Ectodermal cell (in vitro differentiated cells): ENCODE measurements around the gene P2RY8.
"Not testable (repeated sequence)": the region's sequence is repeated elsewhere in the genome, so short reads cannot be mapped to it uniquely, and the experiment has no call there.

Source experiments
- H3K27ac ChIP-seq: 2 replicates; pipeline ENCODE4 v1.7.0; 2013; ENCODE audit warnings: mild to moderate bottlenecking, low read depth, low read length; ENCODE audit not compliant: insufficient read depth, poor library complexity, severe bottlenecking
- H3K27me3 ChIP-seq: 2 replicates; pipeline ENCODE4 v1.7.0; 2013; ENCODE audit warnings: mild to moderate bottlenecking, low read length; ENCODE audit not compliant: insufficient read depth, control insufficient read depth, poor library complexity, severe bottlenecking
- H3K36me3 ChIP-seq: one replicate; pipeline ENCODE4 v1.7.0; 2013; ENCODE audit warnings: low read length; ENCODE audit not compliant: control insufficient read depth, insufficient read depth
- H3K4me1 ChIP-seq: one replicate; pipeline ENCODE4 v1.7.0; 2013; ENCODE audit warnings: low read length; ENCODE audit not compliant: control insufficient read depth, insufficient read depth
- H3K4me3 ChIP-seq: 2 replicates; pipeline ENCODE4 v1.7.0; 2013; ENCODE audit warnings: low read depth, low read length, control low read depth; ENCODE audit not compliant: insufficient read depth
- H3K9me3 ChIP-seq: 2 replicates; pipeline ENCODE4 v1.7.0; 2013; ENCODE audit warnings: mild to moderate bottlenecking, low read length, moderate library complexity; ENCODE audit not compliant: control insufficient read depth
- WGBS, 2 experiments: methylation state at CpG; one replicate each; pipeline ENCODE4 v1.1.7; 2013; ENCODE audit warnings: missing lambda C conversion rate in 2 of 2; 5-methylcytosine and 5-hydroxymethylcytosine counted together

Gene P2RY8

DNA sequence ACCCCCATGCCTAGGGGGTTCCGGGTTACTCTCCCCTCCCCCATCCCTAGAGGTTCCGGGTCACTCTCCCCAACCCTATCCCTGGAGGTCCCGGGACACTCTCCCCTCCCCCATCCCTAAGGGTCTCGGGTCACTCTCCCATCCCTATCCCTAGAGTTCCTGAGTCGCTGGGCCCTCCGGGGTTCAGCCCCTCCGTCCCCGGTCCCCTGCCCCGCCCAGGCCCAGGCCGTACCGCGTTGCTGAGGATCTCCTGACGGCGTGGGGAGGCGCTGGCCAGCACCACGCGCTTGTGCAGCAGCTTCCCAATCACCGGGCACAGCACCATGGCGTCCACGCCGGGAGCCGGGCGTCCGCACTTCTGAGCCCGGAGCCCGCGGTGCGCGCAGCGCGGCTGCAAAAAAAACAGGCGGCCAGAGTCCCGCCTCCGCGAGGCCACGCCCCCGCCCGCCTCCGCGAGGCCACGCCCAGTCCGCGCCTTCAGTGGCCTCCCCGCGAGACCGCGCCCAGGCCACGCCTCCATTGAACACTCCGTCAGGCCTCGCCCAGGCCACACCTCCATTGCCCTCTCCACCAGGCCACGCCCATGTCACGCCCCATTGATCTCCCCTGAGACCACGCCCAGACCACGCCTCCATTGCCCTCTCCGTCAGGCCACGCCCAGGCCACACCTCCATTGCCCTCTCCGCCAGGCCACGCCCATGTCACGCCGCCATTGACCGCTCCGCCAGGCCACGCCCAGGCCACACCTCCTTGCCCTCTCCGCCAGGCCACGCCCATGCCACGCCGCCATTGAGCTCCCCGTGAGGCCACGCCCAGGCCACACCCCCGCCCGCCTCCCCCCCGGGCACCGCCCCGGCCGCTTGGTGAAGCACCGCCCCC lies 84.2 kb downstream of the P2RY8 start, which contains the start of gene ASMTL:
TSS of gene ASMTL (minus strand) at position 394 of the 879 bp plus-strand sequence. CDS start at position 325, 69 bp downstream.
- Histone ChIP-seq H3K9me3 (no peaks in the 10 kb centered on the region), H3K36me3 (peaks cover 17% of the 10 kb centered on the region), H3K27me3 (no peaks in the 10 kb centered on the region), H3K4me1 (no peaks in the 10 kb centered on the region), H3K27ac (peak within 1 kb of the TSS; percentile 78), H3K4me3 (peak within 1 kb of the TSS; percentile 88)
- whole genome bisulfite sequencing, 2 experiments, result 0% methylated on average over 71 to 76 of the region's 76 CpGs

GRCh38 chrX:1451661-1452515 lies 85.1 kb downstream of the P2RY8 start:
- Histone ChIP-seq H3K36me3 (peaks cover 17% of the 10 kb centered on the region), H3K27me3 (no peaks in the 10 kb centered on the region), H3K4me1 (no peaks in the 10 kb centered on the region), H3K9me3 (no peaks in the 10 kb centered on the region), H3K27ac (no peak overlapping the region), H3K4me3 (peak overlapping the region; percentile 88)
- 16% methylated on average over 23 of the region's 23 CpGs for WGBS, 2 experiments

GRCh38 chrX:1451251-1451660 lies 85.7 kb downstream of the P2RY8 start:
- Histone ChIP-seq H3K36me3 (peaks cover 17% of the 10 kb centered on the region), H3K9me3 (no peaks in the 10 kb centered on the region), H3K27me3 (no peaks in the 10 kb centered on the region), H3K27ac (no peak overlapping the region), H3K4me3 (peak overlapping the region; percentile 88), H3K4me1 (no peaks in the 10 kb centered on the region)
- 81 to 84% methylated on average over 6 of the region's 6 CpGs for whole genome bisulfite sequencing, 2 experiments

GRCh38 chrX:1450361-1451161 lies 86.4 kb downstream of the P2RY8 start:
- 79 to 81% methylated on average over 9 of the region's 9 CpGs for WGBS, 2 experiments
- Histone ChIP-seq H3K36me3 (peaks cover 17% of the 10 kb centered on the region), H3K27me3 (no peaks in the 10 kb centered on the region), H3K4me1 (no peaks in the 10 kb centered on the region), H3K4me3 (peak overlapping the region; percentile 88), H3K9me3 (no peaks in the 10 kb centered on the region), H3K27ac (no peak overlapping the region)

- H3K4me3 ChIP-seq, result no peak overlapping the region
These were observed 87.2 kb downstream of the P2RY8 start for GRCh38 chrX:1449823-1450149.

DNA sequence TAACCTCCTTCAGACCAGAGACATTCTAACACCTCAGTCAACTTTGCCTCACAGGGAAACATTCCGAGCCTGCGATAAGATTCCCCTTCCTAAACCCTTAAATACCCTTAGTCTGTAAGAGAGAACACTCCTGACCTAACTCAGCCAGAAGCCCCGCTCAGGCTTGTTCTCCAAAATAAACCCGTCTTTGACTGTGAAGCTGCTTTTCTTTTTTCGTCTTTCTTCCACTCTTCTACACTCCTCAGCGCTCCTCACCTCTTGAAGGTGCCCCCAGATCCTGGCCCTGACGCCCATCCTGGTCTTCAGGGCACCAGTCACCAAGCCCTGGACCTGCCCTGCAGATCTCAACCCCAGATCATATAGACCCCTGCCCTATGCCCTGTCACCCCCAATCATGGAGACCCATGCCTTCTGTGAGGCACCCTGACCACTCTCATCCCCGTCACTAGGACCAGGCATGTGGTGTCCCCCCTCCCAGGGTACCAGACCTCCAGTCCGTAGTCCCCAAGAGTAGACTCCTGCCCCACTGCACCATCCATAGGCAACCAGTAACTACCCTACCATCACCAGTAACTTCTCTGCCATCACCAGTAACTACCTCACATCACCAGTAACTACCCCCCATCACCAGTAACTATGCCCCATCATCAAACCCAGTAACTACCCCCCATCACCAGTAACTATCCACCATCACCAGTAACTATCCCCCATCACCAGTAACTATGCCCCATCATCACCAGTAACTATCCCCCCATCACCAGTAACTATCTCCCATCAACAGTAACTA lies 87.8 kb downstream of the P2RY8 start:
- no peaks in the 10 kb centered on the region for H3K4me1 ChIP-seq
- no peaks in the 10 kb centered on the region for H3K27me3 ChIP-seq
- no peak overlapping the region for H3K4me3 ChIP-seq
- H3K27ac ChIP-seq, result no peak overlapping the region
- WGBS, 2 experiments, result 86% methylated on average over 9 of the region's 9 CpGs
- peaks cover 17% of the 10 kb centered on the region for H3K36me3 ChIP-seq
- H3K9me3 ChIP-seq, result no peaks in the 10 kb centered on the region

More at GRCh38 chrX:1449823-1450149, 87.2 kb downstream of the P2RY8 start:
- Histone ChIP-seq H3K36me3 (peaks cover 17% of the 10 kb centered on the region), H3K27me3 (no peaks in the 10 kb centered on the region), H3K27ac (no peak overlapping the region), H3K4me1 (no peaks in the 10 kb centered on the region), H3K9me3 (no peaks in the 10 kb centered on the region)
- 93 to 95% methylated on average over 2 of the region's 2 CpGs for WGBS, 2 experiments

DNA sequence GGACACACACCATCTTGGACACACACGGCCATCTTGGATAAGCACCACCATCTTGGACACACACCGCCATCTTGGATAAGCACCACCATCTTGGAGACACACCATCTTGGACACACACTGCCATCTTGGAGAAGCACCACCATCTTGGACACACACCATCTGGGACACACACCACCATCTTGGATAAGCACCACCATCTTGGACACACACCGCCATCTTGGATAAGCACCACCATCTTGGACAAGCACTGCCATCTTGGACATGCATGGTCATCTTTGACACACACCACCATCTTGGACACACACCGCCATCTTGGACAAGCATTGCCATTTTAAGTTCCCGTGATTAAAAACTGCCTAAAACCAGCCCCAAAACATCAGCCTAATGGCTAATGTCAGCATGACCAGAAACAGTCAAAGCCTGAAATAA lies 88.4 kb downstream of the P2RY8 start:
- H3K4me3 ChIP-seq, H3K27me3 ChIP-seq, H3K4me1 ChIP-seq, H3K9me3 ChIP-seq, H3K27ac ChIP-seq: not testable (repeated sequence)
- WGBS, 2 experiments, result 95 to 97% methylated on average over 5 of the region's 5 CpGs
- H3K36me3 ChIP-seq, result peaks cover 17% of the 10 kb centered on the region

DNA sequence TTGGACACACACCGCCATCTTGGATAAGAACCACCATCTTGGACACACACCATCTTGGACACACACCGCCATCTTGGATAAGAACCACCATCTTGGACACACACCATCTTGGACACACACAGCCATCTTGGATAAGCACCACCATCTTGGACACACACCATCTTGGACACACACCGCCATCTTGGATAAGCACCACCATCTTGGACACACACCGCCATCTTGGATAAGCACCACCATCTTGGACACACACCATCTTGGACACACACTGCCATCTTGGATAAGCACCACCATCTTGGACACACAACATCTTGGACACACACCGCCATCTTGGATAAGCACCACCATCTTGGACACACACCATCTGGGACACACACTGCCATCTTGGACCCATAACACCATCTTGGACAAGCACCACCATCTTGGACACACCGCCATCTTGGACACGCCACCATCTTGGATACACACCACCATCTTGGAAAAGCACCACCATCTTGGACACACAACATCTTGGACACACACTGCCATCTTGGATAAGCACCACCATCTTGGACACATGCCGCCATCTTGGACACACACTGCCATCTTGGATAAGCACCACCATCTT lies 88.9 kb downstream of the P2RY8 start:
- H3K36me3 ChIP-seq, result peaks cover 17% of the 10 kb centered on the region
- 96% methylated on average over 8 of the region's 8 CpGs for WGBS, 2 experiments
- not testable (repeated sequence) for H3K27me3 ChIP-seq, H3K4me3 ChIP-seq, H3K27ac ChIP-seq, H3K9me3 ChIP-seq, H3K4me1 ChIP-seq
